H1 (cell line): ENCODE measurements around the gene MBD3L2B. TPM values are rescaled to one million over a fixed set of nuclear protein-coding genes. Genes with fewer than 3 reads are reported as not detected.

ENCODE experiments used
- ATF3 ChIP-seq: IDR thresholded peaks from 2 replicates; pipeline ENCODE4 v1.6.1; 2011; ENCODE audit warnings: low read depth, mild to moderate bottlenecking, low read length; ENCODE audit not compliant: insufficient read depth
- CBX5 ChIP-seq: fragments of 300-800, 300-1000 bp; sonication (generic); IDR thresholded peaks from 2 replicates; pipeline ENCODE4 v1.7.1; 2016; ENCODE audit warnings: antibody characterized with exemption, low read length, low read depth
- CREB1 ChIP-seq: IDR thresholded peaks from 2 replicates; pipeline ENCODE4 v1.6.1; 2012; ENCODE audit warnings: inconsistent platforms
- EGR1 ChIP-seq: IDR thresholded peaks from 2 replicates; pipeline ENCODE4 v1.6.1; 2011; ENCODE audit warnings: low read depth, low read length, borderline replicate concordance
- HDAC2 ChIP-seq, 2 experiments: fragments of 300-600 bp in 1 of 2; sonication (generic) in 1 of 2; IDR thresholded peaks; 2 replicates each; pipeline ENCODE4 v1.6.1; 2011 to 2012; ENCODE audit warnings: low read depth in 2 of 2, low read length in 2 of 2, mild to moderate bottlenecking in 2 of 2, moderate library complexity in 2 of 2, borderline replicate concordance in 1 of 2, inconsistent platforms in 1 of 2
- MAFK ChIP-seq: IDR thresholded peaks from 2 replicates; pipeline ENCODE4 v1.6.1; 2012; ENCODE audit warnings: low read depth, mild to moderate bottlenecking, improper control_type of control experiment, low read length
- NANOG ChIP-seq: IDR thresholded peaks from 2 replicates; pipeline ENCODE4 v1.6.1; 2011; ENCODE audit warnings: low read length, low read depth, mild to moderate bottlenecking, inconsistent platforms; ENCODE audit not compliant: insufficient read depth, poor library complexity, severe bottlenecking
- RFX5 ChIP-seq: IDR thresholded peaks from 2 replicates; pipeline ENCODE4 v1.6.1; 2011; ENCODE audit warnings: low read depth, low read length, improper control_type of control experiment, borderline replicate concordance
- SIX5 ChIP-seq: IDR thresholded peaks from 2 replicates; pipeline ENCODE4 v1.6.1; 2011; ENCODE audit warnings: mild to moderate bottlenecking, low read depth, low read length
- SP4 ChIP-seq: IDR thresholded peaks from 2 replicates; pipeline ENCODE4 v1.6.1; 2012; ENCODE audit warnings: low read length, inconsistent platforms
- SUZ12 ChIP-seq: fragments of 200-600 bp; sonication (generic); IDR thresholded peaks from 2 replicates; pipeline ENCODE4 v1.6.1; 2012; ENCODE audit warnings: mild to moderate bottlenecking, inconsistent platforms, low read length, moderate library complexity, mixed read lengths
- TBP ChIP-seq: IDR thresholded peaks from 2 replicates; pipeline ENCODE4 v1.6.1; 2011; ENCODE audit warnings: low read depth, low read length, improper control_type of control experiment
- TEAD4 ChIP-seq: IDR thresholded peaks from 2 replicates; pipeline ENCODE4 v1.6.1; 2012; ENCODE audit warnings: low read depth, low read length, inconsistent platforms, mixed read lengths
- USF2 ChIP-seq: IDR thresholded peaks from 2 replicates; pipeline ENCODE4 v1.6.1; 2011; ENCODE audit warnings: low read length, improper control_type of control experiment
- polyA plus RNA-seq, 7 experiments: library from polyadenylated mRNA; depleted of rRNA in 3 of 7; stranded (reverse) in 5 of 7; unstranded in 2 of 7; fragments of >200 nt in 5 of 7; fragments of 200-250 nt in 2 of 7; gene quantifications; 1 replicate in 5 of 7; 2 replicates in 1 of 7; 4 replicates in 1 of 7; pipeline versions ENCODE4 v1.2.1 to v1.2.3, GENCODE V29; 2011 to 2013; ENCODE audit warnings: missing spikeins in 2 of 7, mixed read lengths in 2 of 7
- total RNA-seq: library from RNA; stranded (reverse); fragmentation: NEBNext Ultra II Directional; extraction: Animal tissue kit (Norgen Biotek cat#: 25700); gene quantifications from 2 replicates; pipeline ENCODE4 v1.2.1, GENCODE V29; 2021

MBD3L2B gene
- total and polyA plus RNA-seq, 2 of the 8 experiments (the other 6 are each of a cell fraction or from before 2014, with no cell fraction given) = not detected

- TF ChIP-seq SP4 (no peak), USF2 (0 out of 2 replicates have a peak, but pooled peaks have one; percentile 1), TBP (no peak), HDAC2 (IDR thresholded peaks at IDR 0.05; ENCODE audit: borderline replicate concordance in 1 of 2, low read depth in 2 of 2, low read length in 2 of 2) (peak in 1 of 2 experiments; percentile 41; a peak in 2 of 4 replicates), CREB1 (no peak), SUZ12 (no peak), NANOG (no peak), CBX5 (no peak), TEAD4 (no peak), MAFK (no peak), SIX5 (no peak), RFX5 (no peak), ATF3 (no peak), EGR1 (peak; percentile 64; the same call in 1 of the 2 replicates)
Measured at GRCh38 chr19:7069042-7069903, 48.0 kb upstream of the MBD3L2B start, which contains the start of gene ZNF557 (continued).
